H1 (cell line): ENCODE measurements around the gene TCERG1L. TPM values are rescaled to one million over a fixed set of nuclear protein-coding genes. Genes with fewer than 3 reads are reported as not detected.

Source experiments
- CTCF ChIA-PET: fragments of 300-600 bp; sonication (Branson Sonifier 250); formaldehyde crosslinking; loops from one replicate; lab custom pipeline; 2021; ENCODE audit not compliant: partially characterized antibody; lab: Charles Lee
- POLR2A ChIA-PET: fragments of 300-600 bp; sonication (Branson Sonifier 250); formaldehyde crosslinking; loops from one replicate; lab custom pipeline; 2021; ENCODE audit warnings: inconsistent platforms; ENCODE audit not compliant: partially characterized antibody; lab: Charles Lee
- DNase-seq, 2 experiments: peaks; one replicate each; pipeline versions ENCODE4 v3.0.0 to v3.0.0-alpha.2; 2010 to 2022; ENCODE audit warnings: low spot score in 2 of 2, low read depth in 1 of 2, mixed read lengths in 1 of 2
- FAIRE-seq: peaks from 2 replicates; lab custom pipeline; 2011; peaks lifted over from hg19 to GRCh38; lab: Jason Lieb, UNC
- H2AFZ ChIP-seq: 2 replicates; pipeline ENCODE4 v1.8.1; 2012; ENCODE audit warnings: low read length, inconsistent platforms
- H2AK5ac ChIP-seq: 2 replicates; pipeline ENCODE4 v1.6.1; 2013; ENCODE audit warnings: low read depth, low read length
- H2BK120ac ChIP-seq: replicated peaks from 2 replicates; pipeline ENCODE3; 2013; ENCODE audit warnings: low read depth, low read length, inconsistent platforms
- H2BK12ac ChIP-seq: 2 replicates; pipeline ENCODE4 v1.6.1; 2013; ENCODE audit warnings: low read depth, low read length
- H2BK15ac ChIP-seq: 2 replicates; pipeline ENCODE4 v1.6.1; 2013; ENCODE audit warnings: low read length
- H2BK20ac ChIP-seq: 2 replicates; pipeline ENCODE4 v1.6.1; 2013; ENCODE audit warnings: low read length
- H2BK5ac ChIP-seq: 2 replicates; pipeline ENCODE4 v1.6.1; 2013; ENCODE audit warnings: low read depth, low read length
- H3K14ac ChIP-seq: 2 replicates; pipeline ENCODE4 v1.6.1; 2013; ENCODE audit warnings: inconsistent platforms; ENCODE audit not compliant: insufficient read length
- H3K18ac ChIP-seq: 2 replicates; pipeline ENCODE4 v1.6.1; 2013; ENCODE audit warnings: low read length; ENCODE audit errors: extremely low read depth
- H3K23ac ChIP-seq: 2 replicates; pipeline ENCODE4 v1.6.1; 2013; ENCODE audit warnings: inconsistent platforms; ENCODE audit not compliant: insufficient read length
- H3K23me2 ChIP-seq: 2 replicates; pipeline ENCODE4 v1.6.1; 2013; ENCODE audit warnings: low read depth, low read length
- H3K27ac ChIP-seq: 2 replicates; pipeline ENCODE4 v1.6.1; 2011; ENCODE audit warnings: low read depth, low read length, inconsistent platforms
- H3K27me3 ChIP-seq, 4 experiments: replicated peaks in 1 of 4; 1 replicate in 1 of 4; 2 replicates in 3 of 4; pipeline versions ENCODE4 v1.6.1 to v1.8.1; 2011 to 2013; ENCODE audit warnings: low read length in 3 of 4, mild to moderate bottlenecking in 3 of 4, inconsistent platforms in 2 of 4, mixed read lengths in 2 of 4, moderate library complexity in 1 of 4; ENCODE audit not compliant: control insufficient read depth in 3 of 4, insufficient read depth in 3 of 4; ENCODE audit errors: extremely low read depth in 1 of 4
- H3K36me3 ChIP-seq, 4 experiments: 2 replicates each; pipeline versions ENCODE4 v1.6.1 to v1.8.1; 2011 to 2013; ENCODE audit warnings: mild to moderate bottlenecking in 4 of 4, low read length in 3 of 4, moderate library complexity in 2 of 4, control low read depth in 1 of 4, inconsistent platforms in 1 of 4; ENCODE audit not compliant: insufficient read depth in 4 of 4, control insufficient read depth in 2 of 4
- H3K4ac ChIP-seq: replicated peaks from 2 replicates; pipeline ENCODE3; 2013; ENCODE audit warnings: low read length, low read depth, mixed read lengths, inconsistent platforms; ENCODE audit not compliant: insufficient read length
- H3K4me1 ChIP-seq, 4 experiments: replicated peaks in 1 of 4; 1 replicate in 1 of 4; 2 replicates in 3 of 4; pipeline versions ENCODE4 v1.6.1 to v1.8.1; 2011 to 2013; ENCODE audit warnings: low read length in 3 of 4, inconsistent platforms in 2 of 4, mixed read lengths in 1 of 4; ENCODE audit not compliant: insufficient read depth in 4 of 4, control insufficient read depth in 3 of 4
- H3K4me2 ChIP-seq, 2 experiments: 2 replicates each; pipeline versions ENCODE4 v1.6.1 to v1.8.1; 2011 to 2013; ENCODE audit warnings: low read depth in 2 of 2, low read length in 2 of 2, control low read depth in 1 of 2, inconsistent platforms in 1 of 2, mild to moderate bottlenecking in 1 of 2; ENCODE audit not compliant: insufficient read depth in 1 of 2
- H3K4me3 ChIP-seq, 4 experiments: fragments of 200-600, 300-600 bp in 1 of 4; sonication (generic), shearing (Covaris generic), sonication (Bioruptor Twin) in 1 of 4; 2 replicates each; pipeline versions ENCODE4 v1.5.1 to v1.8.1; 2011 to 2016; ENCODE audit warnings: low read length in 4 of 4, low read depth in 3 of 4, control low read depth in 2 of 4, inconsistent platforms in 2 of 4, mild to moderate bottlenecking in 2 of 4, mixed read lengths in 1 of 4, moderate library complexity in 1 of 4; ENCODE audit not compliant: insufficient read depth in 2 of 4; ENCODE audit errors: extremely low read depth in 1 of 4
- H3K56ac ChIP-seq: replicated peaks from 2 replicates; pipeline ENCODE3; 2013; ENCODE audit warnings: low read depth, mild to moderate bottlenecking, mixed read lengths, low read length, inconsistent platforms; ENCODE audit not compliant: insufficient read length
- H3K79me1 ChIP-seq: 2 replicates; pipeline ENCODE4 v1.6.1; 2013; ENCODE audit warnings: low read depth, low read length, control low read depth
- H3K79me2 ChIP-seq, 2 experiments: 2 replicates each; pipeline versions ENCODE4 v1.6.1 to v1.8.1; 2012 to 2013; ENCODE audit warnings: low read length in 2 of 2, mild to moderate bottlenecking in 2 of 2, inconsistent platforms in 1 of 2; ENCODE audit not compliant: insufficient read depth in 2 of 2, control insufficient read depth in 1 of 2
- H3K9ac ChIP-seq, 4 experiments: replicated peaks in 1 of 4; 1 replicate in 1 of 4; 2 replicates in 3 of 4; pipeline versions ENCODE4 v1.6.1 to v1.8.1; 2011 to 2013; ENCODE audit warnings: low read depth in 3 of 4, low read length in 3 of 4, control low read depth in 2 of 4, mild to moderate bottlenecking in 2 of 4, moderate library complexity in 2 of 4, inconsistent platforms in 1 of 4; ENCODE audit errors: extremely low read depth in 1 of 4
- H3K9me3 ChIP-seq, 2 experiments: 2 replicates each; pipeline versions ENCODE4 v1.6.1 to v1.8.1; 2012 to 2013; ENCODE audit warnings: mild to moderate bottlenecking in 2 of 2, moderate library complexity in 2 of 2, control low read depth in 1 of 2, inconsistent platforms in 1 of 2, low read depth in 1 of 2, low read length in 1 of 2, mixed read lengths in 1 of 2; ENCODE audit not compliant: insufficient read depth in 2 of 2
- H4K20me1 ChIP-seq, 2 experiments: replicated peaks in 1 of 2; 2 replicates each; pipeline versions ENCODE3 to v1.8.1; 2011 to 2013; ENCODE audit warnings: inconsistent platforms in 2 of 2, low read length in 2 of 2, mild to moderate bottlenecking in 1 of 2; ENCODE audit not compliant: insufficient read depth in 2 of 2, control insufficient read depth in 1 of 2
- H4K5ac ChIP-seq: 2 replicates; pipeline ENCODE4 v1.6.1; 2013; ENCODE audit warnings: low read length, low read depth, mixed read lengths, inconsistent platforms; ENCODE audit not compliant: insufficient read length
- H4K8ac ChIP-seq: 2 replicates; pipeline ENCODE4 v1.8.0; 2013; ENCODE audit warnings: mild to moderate bottlenecking, moderate library complexity, low read length, inconsistent platforms; ENCODE audit not compliant: insufficient read depth; ENCODE audit errors: extremely low read depth
- H4K91ac ChIP-seq: replicated peaks from 2 replicates; pipeline ENCODE3; 2013; ENCODE audit warnings: low read length, mixed read lengths, inconsistent platforms; ENCODE audit not compliant: insufficient read length
- ASH2L ChIP-seq: fragments of 200-600, 300-600 bp; sonication (generic); IDR thresholded peaks from one replicate; pipeline ENCODE4 v1.7.1; 2017; ENCODE audit warnings: low read length
- CREB1 ChIP-seq: IDR thresholded peaks from 2 replicates; pipeline ENCODE4 v1.6.1; 2012; ENCODE audit warnings: inconsistent platforms
- CTBP2 ChIP-seq: IDR thresholded peaks from 2 replicates; pipeline ENCODE4 v1.7.0; 2011; ENCODE audit warnings: borderline replicate concordance, mild to moderate bottlenecking, moderate library complexity, mixed read lengths, low read length; ENCODE audit not compliant: insufficient read depth, insufficient read length
- FOSL1 ChIP-seq: IDR thresholded peaks from 2 replicates; pipeline ENCODE4 v1.6.1; 2011; ENCODE audit warnings: mild to moderate bottlenecking, low read depth, low read length, moderate library complexity; ENCODE audit not compliant: insufficient read depth
- MAX ChIP-seq: IDR thresholded peaks from 2 replicates; pipeline ENCODE4 v1.6.1; 2012; ENCODE audit warnings: inconsistent platforms
- NANOG ChIP-seq: IDR thresholded peaks from 2 replicates; pipeline ENCODE4 v1.6.1; 2011; ENCODE audit warnings: low read length, low read depth, mild to moderate bottlenecking, inconsistent platforms; ENCODE audit not compliant: insufficient read depth, poor library complexity, severe bottlenecking
- RAD21 ChIP-seq, 2 experiments: IDR thresholded peaks in 1 of 2; conservative IDR thresholded peaks in 1 of 2; 2 replicates each; pipeline ENCODE4 v1.6.1; 2011; ENCODE audit warnings: low read depth in 2 of 2, low read length in 2 of 2, improper control_type of control experiment in 1 of 2, inconsistent platforms in 1 of 2, mild to moderate bottlenecking in 1 of 2, moderate library complexity in 1 of 2
- SIRT6 ChIP-seq: IDR thresholded peaks from one replicate; pipeline ENCODE4 v1.7.1; 2012; ENCODE audit warnings: low read length, inconsistent platforms
- WGBS, 2 experiments: shearing (Covaris generic) in 1 of 2; methylation state at CpG; one replicate each; pipeline versions ENCODE4 v1.1.6 to v1.1.7; 2013 to 2015; ENCODE audit warnings: low lambda C conversion rate in 2 of 2, mixed read lengths in 2 of 2, inconsistent platforms in 1 of 2, low coverage in 1 of 2, missing lambda C conversion rate in 1 of 2; ENCODE audit not compliant: insufficient replicate concordance in 2 of 2, insufficient coverage in 1 of 2, insufficient read length in 1 of 2; ENCODE audit errors: extremely low coverage in 1 of 2, missing lambda C conversion rate in 1 of 2; 5-methylcytosine and 5-hydroxymethylcytosine counted together
- polyA plus RNA-seq, 7 experiments: library from polyadenylated mRNA; depleted of rRNA in 3 of 7; stranded (reverse) in 5 of 7; unstranded in 2 of 7; fragments of >200 nt in 5 of 7; fragments of 200-250 nt in 2 of 7; gene quantifications; 1 replicate in 5 of 7; 2 replicates in 1 of 7; 4 replicates in 1 of 7; pipeline versions ENCODE4 v1.2.1 to v1.2.3, GENCODE V29; 2011 to 2013; ENCODE audit warnings: missing spikeins in 2 of 7, mixed read lengths in 2 of 7
- total RNA-seq: library from RNA; stranded (reverse); fragmentation: NEBNext Ultra II Directional; extraction: Animal tissue kit (Norgen Biotek cat#: 25700); gene quantifications from 2 replicates; pipeline ENCODE4 v1.2.1, GENCODE V29; 2021

Gene TCERG1L
- total and polyA plus RNA-seq, 2 of the 8 experiments (the other 6 are each of a cell fraction or from before 2014, with no cell fraction given), result 3.9 to 6.9 TPM

- no peak overlapping the region for H2BK5ac ChIP-seq
- H3K4me2 ChIP-seq, result no peak overlapping the region
- no peak overlapping the region for H3K14ac ChIP-seq
- no peaks in the 10 kb centered on the region for H4K20me1 ChIP-seq
- H2BK15ac ChIP-seq, result no peak overlapping the region
- H3K79me2 ChIP-seq, result no peaks in the 10 kb centered on the region
- H2BK12ac ChIP-seq, result no peak overlapping the region
- no peak overlapping the region; the same call in 1 of the 2 replicates for H4K8ac ChIP-seq
- no peak overlapping the region for H4K91ac ChIP-seq
- H3K4ac ChIP-seq, result no peak overlapping the region
- no peak overlapping the region for H3K27ac ChIP-seq
- no peaks in the 10 kb centered on the region for H3K79me1 ChIP-seq
- ChIA-PET CTCF (interaction anchor here (1.1 to 1.6 kb wide), 2 partner anchors 23 to 458 kb away, joined by 4 to 7 read pairs; no protein-coding TSS in a partner anchor), POLR2A (no interaction called here)
- H2BK120ac ChIP-seq, result no peak overlapping the region
- no peak overlapping the region for H3K4me3 ChIP-seq
- no peak overlapping the region for H2AK5ac ChIP-seq
- H3K4me1 ChIP-seq, result peaks cover 0 to 8% (median 2%) of the 10 kb centered on the region in 4 experiments; a peak in 3 of 7 replicates
- no peak for DNase-seq
- H3K9me3 ChIP-seq, result peaks cover 0 to 3% of the 10 kb centered on the region in 2 experiments; a peak in 1 of 4 replicates
- no peaks in the 10 kb centered on the region for H3K23me2 ChIP-seq
- no peak overlapping the region for H2BK20ac ChIP-seq
- no peak overlapping the region for H3K56ac ChIP-seq
- no peak for FAIRE-seq
- H2AFZ ChIP-seq, result no peak overlapping the region
- 96% methylated on average over 11 of the region's 13 CpGs; no CpG with 5 or more reads in 1 of the 2 experiments for WGBS, 2 experiments
- no peak overlapping the region for H4K5ac ChIP-seq
- H3K9ac ChIP-seq, result no peak overlapping the region
- no peaks in the 10 kb centered on the region for H3K27me3 ChIP-seq
- no peak overlapping the region for H3K18ac ChIP-seq
- TF ChIP-seq RAD21 (IDR thresholded peaks at IDR 0.05 in 1 of 2, conservative IDR thresholded peaks at IDR 0.05 in 1 of 2; ENCODE audit: low read depth in 2 of 2, low read length in 2 of 2), result no peak
- TF ChIP-seq CREB1, result no peak
- no peak for TF ChIP-seq FOSL1
- TF ChIP-seq SIRT6, result no peak
- no peak for TF ChIP-seq CTBP2
- TF ChIP-seq ASH2L, result no peak
- TF ChIP-seq MAX, result no peak
- no peak for TF ChIP-seq NANOG
- no peak overlapping the region for H3K23ac ChIP-seq
- H3K36me3 ChIP-seq, result no peaks in the 10 kb centered on the region
These were observed 200.5 kb downstream of the TCERG1L start for GRCh38 chr10:131111007-131111406.
